IPS-18c (cell line): ENCODE results near the gene IL20.

ENCODE experiments used
- H3K4me3 ChIP-seq: 2 replicates; pipeline ENCODE4 v1.7.0; 2013; ENCODE audit warnings: low read depth, mild to moderate bottlenecking, low read length, moderate library complexity; ENCODE audit not compliant: insufficient read depth
- H3K9me3 ChIP-seq: one replicate; pipeline ENCODE4 v1.6.1; 2013; ENCODE audit warnings: mild to moderate bottlenecking, low read length, moderate library complexity; ENCODE audit not compliant: control insufficient read depth, insufficient read depth

Gene IL20

GRCh38 chr1:206890125-206891060 is 25.0 kb downstream of the IL20 start:
- Histone ChIP-seq H3K4me3 (no peak overlapping the region), H3K9me3 (no peaks in the 10 kb centered on the region)

DNA sequence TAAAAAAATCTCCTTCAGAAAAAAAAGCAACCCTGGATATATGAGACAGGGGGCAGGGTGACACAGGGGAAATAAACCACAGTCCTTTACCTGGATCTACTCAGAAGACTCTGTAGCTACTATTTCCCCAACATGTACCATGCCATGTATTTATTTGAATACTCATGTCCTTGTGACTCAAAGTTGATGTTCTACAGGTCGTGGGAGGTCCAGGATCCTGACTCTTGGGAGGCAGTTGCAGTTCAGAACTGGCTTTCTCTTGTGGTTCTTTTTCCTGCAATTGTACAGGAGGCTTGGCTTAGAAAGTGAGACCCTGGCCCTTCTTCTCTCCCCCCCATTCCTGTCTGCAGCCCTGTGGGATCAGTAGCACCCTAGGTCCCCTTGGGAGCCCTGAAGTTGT is 26.0 kb downstream of the IL20 start:
- no peak overlapping the region for H3K4me3 ChIP-seq

DNA sequence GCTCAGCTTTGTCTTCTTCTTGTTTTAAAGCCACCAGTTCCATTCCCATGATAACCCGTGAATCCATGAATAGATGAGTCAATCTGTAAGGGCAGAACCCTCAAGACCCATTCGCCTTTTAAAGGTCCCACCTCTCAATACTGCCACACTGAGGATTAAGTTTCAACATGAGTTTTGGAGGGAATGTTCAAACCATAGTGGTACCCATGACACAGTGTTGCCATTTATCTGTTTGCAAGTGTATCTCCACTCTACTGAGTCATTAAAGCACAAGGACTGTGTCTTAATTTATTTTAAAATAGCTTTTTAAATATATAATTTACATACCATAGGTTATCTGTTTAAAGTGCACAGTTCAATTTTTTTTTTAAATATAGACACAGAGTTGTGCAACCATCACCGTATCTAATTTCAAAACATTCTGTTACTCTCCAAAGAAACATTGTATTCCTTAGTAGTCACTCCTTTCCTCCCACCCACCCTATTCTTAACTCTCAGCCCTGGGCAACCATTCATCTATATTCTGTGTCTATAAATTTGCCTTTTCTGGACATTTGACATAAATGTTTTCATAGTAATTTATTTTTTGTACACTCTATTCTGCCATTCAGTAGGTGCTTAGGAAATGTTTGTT is 27.0 kb downstream of the IL20 start:
- Histone ChIP-seq H3K9me3 (no peaks in the 10 kb centered on the region), H3K4me3 (no peak overlapping the region)

More for the DNA sequence above, 26.0 kb downstream of the IL20 start:
- no peaks in the 10 kb centered on the region for H3K9me3 ChIP-seq

- Histone ChIP-seq H3K9me3 (no peaks in the 10 kb centered on the region), H3K4me3 (no peak overlapping the region)
Measured at GRCh38 chr1:206893380-206893779, 28.0 kb downstream of the IL20 start.

GRCh38 chr1:206895325-206895724 is 29.9 kb downstream of the IL20 start:
- H3K4me3 ChIP-seq = no peak overlapping the region

DNA sequence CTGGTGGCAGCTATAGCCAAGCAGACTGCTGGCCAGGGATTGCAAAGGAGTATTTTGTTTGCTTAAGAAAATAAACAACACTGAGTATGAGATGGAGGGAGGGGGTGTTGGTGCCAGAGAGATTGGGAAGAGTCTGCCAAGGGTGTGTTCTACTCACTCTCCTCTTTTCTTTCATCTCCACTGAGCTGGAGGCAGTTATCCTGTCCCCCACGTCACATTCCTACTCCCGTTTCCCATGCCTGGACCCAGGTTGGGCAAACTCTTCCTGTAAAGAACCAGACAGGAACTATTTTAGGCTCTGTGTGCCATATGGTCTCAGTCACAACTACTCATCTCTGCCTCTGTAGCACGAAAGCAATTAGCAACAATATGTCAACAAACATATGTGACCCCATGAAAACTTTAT is 30.4 kb downstream of the IL20 start:
- Histone ChIP-seq H3K4me3 (no peak overlapping the region), H3K9me3 (peaks cover 3% of the 10 kb centered on the region)

More at GRCh38 chr1:206895325-206895724, 29.9 kb downstream of the IL20 start:
- no peaks in the 10 kb centered on the region for H3K9me3 ChIP-seq

DNA sequence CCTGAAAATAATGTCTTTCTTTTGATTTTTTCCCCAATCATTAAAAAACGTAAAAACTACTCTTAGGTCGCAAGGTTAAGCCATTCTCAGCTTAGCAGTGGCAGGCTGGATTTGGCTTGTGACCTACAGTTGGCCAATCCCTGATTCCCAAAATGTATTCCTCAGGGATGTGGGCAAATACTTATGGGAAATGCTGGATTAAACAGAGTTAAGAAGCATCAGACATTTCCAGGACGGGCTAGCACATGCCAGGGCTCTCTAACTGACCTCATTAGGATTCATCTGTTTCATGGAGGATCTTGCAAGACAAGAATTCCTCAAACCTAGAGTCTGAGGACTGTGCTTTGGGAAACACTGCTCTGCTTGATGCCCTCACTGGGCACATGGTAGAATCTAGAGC is 30.8 kb downstream of the IL20 start:
- Histone ChIP-seq H3K4me3 (no peak overlapping the region), H3K9me3 (peaks cover 3% of the 10 kb centered on the region)

DNA sequence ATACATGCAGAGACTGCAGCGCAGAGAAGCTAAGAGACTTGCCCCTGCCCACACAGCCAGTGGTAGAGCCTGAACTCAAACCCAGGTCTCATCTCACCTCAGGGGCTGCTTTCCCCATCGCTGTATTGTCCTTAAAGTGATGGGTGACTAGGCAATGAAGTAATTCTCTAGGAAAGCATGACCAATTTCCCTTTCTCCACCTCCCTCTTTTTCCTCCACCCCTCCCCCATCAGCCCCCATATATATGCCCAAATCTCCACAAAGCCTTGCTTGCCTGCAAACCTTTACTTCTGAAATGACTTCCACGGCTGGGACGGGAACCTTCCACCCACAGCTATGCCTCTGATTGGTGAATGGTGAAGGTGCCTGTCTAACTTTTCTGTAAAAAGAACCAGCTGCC is 31.8 kb downstream of the IL20 start, which contains the start of gene IL24:
IL24 (plus strand) TSS at position 269 of the 400 bp plus-strand sequence. CDS start 390 bp downstream, outside the sequence.
- Histone ChIP-seq H3K4me3 (no peak within 1 kb of the TSS), H3K9me3 (peaks cover 3% of the 10 kb centered on the region)

DNA sequence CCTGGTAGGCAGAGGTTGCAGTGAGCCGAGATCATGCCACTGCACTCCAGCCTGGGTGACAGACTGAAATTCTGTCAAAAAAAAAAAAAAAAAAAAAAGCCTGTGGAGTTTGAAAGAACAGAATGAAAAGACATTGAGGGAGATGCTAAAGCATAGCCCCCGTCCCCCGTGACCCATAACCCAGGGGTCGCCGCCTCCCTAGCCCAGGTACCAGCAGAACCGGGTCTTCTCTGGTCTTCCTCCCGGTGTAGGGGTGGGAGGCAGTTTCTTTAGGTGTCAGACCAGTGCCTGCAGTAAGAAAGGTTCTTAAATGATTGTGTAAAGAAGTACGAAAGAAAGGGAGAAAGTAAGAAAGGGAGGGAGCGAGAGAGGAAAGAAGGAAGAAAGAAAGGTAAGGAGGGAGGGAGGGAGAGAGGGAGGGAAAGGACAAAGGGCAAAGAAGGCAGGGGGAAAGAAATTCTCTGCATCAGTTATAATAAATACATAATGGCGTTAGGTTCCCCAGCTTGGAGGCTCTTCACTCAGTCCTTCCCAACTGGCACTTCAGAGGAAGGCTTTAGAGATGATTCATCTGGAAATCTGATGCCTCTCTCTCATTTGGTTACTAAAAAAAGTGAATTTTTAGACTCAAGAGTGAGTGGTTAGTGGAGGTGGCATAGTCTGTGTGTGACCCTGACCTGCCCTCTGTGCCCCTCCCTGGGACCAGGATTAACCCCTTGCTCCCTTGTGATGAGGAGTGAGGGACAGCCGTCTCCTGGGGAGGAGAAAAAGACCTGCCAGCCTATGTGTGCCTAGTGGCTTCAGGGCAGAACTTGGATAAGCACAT is 32.9 kb downstream of the IL20 start:
- no peak overlapping the region for H3K4me3 ChIP-seq
- peaks cover 3% of the 10 kb centered on the region for H3K9me3 ChIP-seq

- H3K9me3 ChIP-seq = peaks cover 3% of the 10 kb centered on the region
- no peak overlapping the region for H3K4me3 ChIP-seq
Measured at GRCh38 chr1:206898915-206899431, 33.5 kb downstream of the IL20 start.

DNA sequence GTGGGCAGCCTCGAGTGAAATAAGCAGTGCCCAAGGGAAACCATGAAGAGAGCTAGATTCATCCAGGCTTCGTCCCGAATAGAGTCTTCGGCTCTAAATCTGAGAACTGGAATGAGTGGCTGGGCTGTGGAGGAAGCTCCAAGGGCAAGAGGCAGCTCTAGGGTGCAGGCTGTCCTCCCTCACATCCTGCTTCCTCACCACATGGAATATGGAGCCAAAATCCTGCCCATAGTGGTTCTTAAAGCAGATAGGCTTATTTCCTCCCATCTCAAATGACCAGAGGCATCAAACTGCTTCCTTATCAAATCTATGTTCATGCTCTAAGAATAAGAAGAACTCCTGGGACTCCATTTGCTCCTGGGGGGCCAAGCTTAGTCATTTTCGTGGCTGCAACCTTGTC is 34.3 kb downstream of the IL20 start:
- no peak overlapping the region for H3K4me3 ChIP-seq
- peaks cover 3% of the 10 kb centered on the region for H3K9me3 ChIP-seq

DNA sequence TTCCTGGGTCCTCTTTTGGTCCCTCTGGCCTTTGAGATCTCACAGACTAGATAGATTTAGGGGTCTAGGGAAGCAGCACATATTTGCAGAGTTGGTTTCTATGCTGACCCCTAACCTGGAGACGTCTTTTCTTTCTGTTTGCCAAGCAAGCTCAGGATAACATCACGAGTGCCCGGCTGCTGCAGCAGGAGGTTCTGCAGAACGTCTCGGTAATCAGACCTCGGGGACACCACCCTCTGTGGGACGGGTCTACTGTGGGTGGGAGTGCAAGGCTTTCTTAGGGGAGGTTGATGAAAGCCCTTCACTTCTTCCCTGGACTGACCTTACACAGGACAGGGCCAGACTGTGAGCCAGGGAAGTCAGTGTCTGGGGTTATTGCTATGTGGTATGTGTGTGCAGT is 34.7 kb downstream of the IL20 start:
- no peak overlapping the region for H3K4me3 ChIP-seq
- peaks cover 3% of the 10 kb centered on the region for H3K9me3 ChIP-seq

DNA sequence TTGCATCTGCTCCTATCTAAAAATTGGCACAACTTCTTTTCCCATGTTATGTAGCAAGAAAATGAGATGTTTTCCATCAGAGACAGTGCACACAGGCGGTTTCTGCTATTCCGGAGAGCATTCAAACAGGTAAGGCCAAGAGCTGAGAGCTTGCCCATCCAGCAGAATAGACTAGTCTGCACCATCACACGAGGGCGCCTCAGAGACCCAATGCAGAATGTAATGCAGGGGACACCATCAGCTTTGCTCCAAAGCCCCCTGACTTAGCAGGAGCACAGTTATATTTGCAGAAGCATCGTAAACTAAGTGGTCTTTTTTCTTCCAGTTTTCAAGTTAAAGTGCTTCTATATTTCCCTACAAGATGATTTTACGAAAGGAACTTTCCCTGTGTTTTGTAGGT is 36.5 kb downstream of the IL20 start:
- Histone ChIP-seq H3K9me3 (peaks cover 3% of the 10 kb centered on the region), H3K4me3 (no peak overlapping the region)

DNA sequence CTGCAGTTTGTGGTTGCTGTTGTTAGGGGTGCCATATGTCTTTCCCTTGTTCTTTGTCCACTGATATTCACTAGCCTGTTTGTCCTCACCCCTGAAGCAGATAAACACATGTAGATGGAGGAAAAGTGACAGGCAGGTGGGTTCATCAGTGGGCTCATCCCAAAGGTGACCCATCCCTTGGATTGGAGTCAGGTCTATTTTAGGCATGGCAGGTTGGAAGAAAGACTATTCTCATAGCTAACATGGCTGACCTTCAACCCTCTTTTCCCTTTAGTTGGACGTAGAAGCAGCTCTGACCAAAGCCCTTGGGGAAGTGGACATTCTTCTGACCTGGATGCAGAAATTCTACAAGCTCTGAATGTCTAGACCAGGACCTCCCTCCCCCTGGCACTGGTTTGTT is 37.3 kb downstream of the IL20 start:
- H3K9me3 ChIP-seq = peaks cover 3% of the 10 kb centered on the region
- H3K4me3 ChIP-seq = no peak overlapping the region

GRCh38 chr1:206903687-206904086 is 38.3 kb downstream of the IL20 start:
- H3K4me3 ChIP-seq = no peak overlapping the region

DNA sequence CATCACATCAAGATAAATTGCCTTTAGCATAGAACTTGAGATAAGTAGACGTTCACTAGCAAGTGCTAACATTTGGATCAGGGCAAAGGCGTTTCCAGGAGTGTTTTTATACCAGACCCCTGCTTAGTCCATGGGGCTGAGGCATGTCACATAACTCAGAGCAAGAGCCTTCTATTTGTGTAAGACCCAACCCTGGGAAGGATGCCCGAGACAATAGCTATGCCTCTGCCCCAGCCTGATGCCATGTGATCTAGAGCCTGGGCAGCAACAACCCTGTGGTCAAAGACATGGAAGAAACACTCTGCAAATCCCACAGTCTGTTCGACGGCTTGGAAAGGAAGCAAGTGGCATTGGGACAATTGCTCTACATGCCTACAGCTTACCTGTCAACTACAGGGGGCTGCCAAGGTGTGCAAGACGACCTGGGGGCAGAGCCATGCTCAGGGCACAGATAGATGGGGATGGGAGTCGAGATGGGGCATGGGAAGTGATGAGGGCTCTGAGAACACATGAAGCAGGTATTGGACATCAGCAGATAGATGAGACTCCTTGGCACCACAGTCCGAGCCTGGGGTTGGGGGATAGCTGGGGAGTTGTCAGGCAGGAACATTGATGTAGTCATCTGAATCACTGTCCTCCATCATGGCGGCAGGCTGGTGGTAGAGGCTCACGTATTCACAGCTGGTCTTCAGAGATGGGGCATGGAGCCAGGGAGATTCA is 39.2 kb downstream of the IL20 start:
- Histone ChIP-seq H3K4me3 (no peak overlapping the region), H3K9me3 (peaks cover 5% of the 10 kb centered on the region)

More at GRCh38 chr1:206903687-206904086, 38.3 kb downstream of the IL20 start:
- peaks cover 3% of the 10 kb centered on the region for H3K9me3 ChIP-seq
